HFF-Myc (cell line): ENCODE data around the gene WDR81.
A peak's percentile ranks its signal among the peaks of the same experiment; 100 is the strongest.
"Not testable (repeated sequence)": the region's sequence is repeated elsewhere in the genome, so short reads cannot be mapped to it uniquely, and the experiment has no call there.

Source experiments
- DNase-seq: peaks from one replicate; pipeline ENCODE4 v3.0.0-alpha.2; 2011; ENCODE audit warnings: low read depth; ENCODE audit errors: extremely low read depth
- H3K4me3 ChIP-seq: replicated peaks from 2 replicates; pipeline ENCODE4 v1.5.1; 2011; ENCODE audit warnings: low read depth, mild to moderate bottlenecking, control low read depth, low read length
- CTCF ChIP-seq: IDR thresholded peaks from 2 replicates; pipeline ENCODE4 v1.5.1; 2012; ENCODE audit warnings: mild to moderate bottlenecking, low read depth, low read length, control low read depth; ENCODE audit errors: missing control alignments

The WDR81 gene

DNA sequence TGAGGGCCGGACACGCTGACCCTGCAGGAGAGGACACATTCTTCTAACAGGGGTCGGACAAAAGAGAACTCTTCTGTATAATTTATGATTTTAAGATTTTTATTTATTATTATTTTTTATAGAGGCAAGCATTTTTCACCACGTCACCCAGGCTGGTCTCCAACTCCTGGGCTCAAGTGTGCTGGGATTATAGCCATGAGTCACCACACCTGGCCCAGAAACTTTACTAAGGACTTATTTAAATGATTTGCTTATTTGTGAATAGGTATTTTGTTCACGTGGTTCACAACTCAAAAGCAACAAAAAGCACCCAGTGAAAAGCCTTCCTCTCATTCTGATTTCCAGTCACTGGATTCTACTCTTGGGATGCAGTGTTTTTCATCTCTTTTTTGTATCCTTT, 35.0 kb downstream of the WDR81 start:
- TF ChIP-seq CTCF = no peak
- no peak overlapping the region for H3K4me3 ChIP-seq
- DNase-seq = no peak

DNA sequence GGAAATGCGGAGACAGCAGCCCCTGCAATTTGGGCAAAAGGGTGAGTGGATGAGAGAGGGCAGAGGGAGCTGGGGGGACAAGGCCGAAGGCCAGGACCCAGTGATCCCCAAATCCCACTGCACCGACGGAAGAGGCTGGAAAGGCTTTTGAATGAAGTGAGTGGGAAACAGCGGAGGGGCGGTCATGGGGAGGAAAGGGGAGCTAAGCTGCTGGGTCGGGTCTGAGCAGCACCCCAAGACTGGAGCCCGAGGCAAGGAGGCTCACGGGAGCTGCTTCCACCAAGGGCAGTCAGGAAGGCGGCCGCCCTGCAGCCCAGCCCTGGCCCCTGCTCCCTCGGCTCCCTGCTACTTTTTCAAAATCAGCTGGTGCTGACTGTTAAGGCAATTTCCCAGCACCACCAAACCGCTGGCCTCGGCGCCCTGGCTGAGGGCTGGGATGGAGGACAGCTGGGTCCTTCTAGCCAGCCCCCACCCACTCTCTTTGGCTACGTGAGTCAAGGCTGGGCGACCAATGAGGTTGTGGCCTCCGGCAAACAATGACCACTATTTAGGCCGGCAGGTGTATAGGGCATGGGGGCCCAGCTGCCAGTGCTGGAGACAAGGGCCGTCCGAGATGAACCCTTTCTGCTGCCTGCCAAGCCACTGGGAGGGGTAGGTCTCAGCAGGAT, 37.9 kb downstream of the WDR81 start:
- DNase-seq = peak; percentile 56
- peak overlapping the region; percentile 83 for H3K4me3 ChIP-seq
- TF ChIP-seq CTCF = no peak

GRCh38 chr17:1762901-1763898, 38.7 kb downstream of the WDR81 start:
- no peak for TF ChIP-seq CTCF
- peak overlapping the region; percentile 83 for H3K4me3 ChIP-seq
- peak; percentile 84 for DNase-seq

- peak overlapping the region; percentile 83 for H3K4me3 ChIP-seq
- no peak for TF ChIP-seq CTCF
- DNase-seq = peak; percentile 80
Measured at GRCh38 chr17:1764284-1764683, 39.8 kb downstream of the WDR81 start.

GRCh38 chr17:1764705-1765104, 40.2 kb downstream of the WDR81 start:
- H3K4me3 ChIP-seq, DNase-seq: not testable (repeated sequence)

- no peak overlapping the region for H3K4me3 ChIP-seq
- DNase-seq = no peak
- TF ChIP-seq CTCF = no peak
Measured at GRCh38 chr17:1765576-1765975, 41.1 kb downstream of the WDR81 start.
